GM18861 (cell line): ENCODE data around the gene ASB13.

Experiments used
- ATAC-seq: cut with Tn5 transposase; IDR thresholded peaks from one replicate; pipeline ENCODE4 v1.9.1; 2021; ENCODE audit not compliant: unreplicated experiment

The ASB13 gene

DNA sequence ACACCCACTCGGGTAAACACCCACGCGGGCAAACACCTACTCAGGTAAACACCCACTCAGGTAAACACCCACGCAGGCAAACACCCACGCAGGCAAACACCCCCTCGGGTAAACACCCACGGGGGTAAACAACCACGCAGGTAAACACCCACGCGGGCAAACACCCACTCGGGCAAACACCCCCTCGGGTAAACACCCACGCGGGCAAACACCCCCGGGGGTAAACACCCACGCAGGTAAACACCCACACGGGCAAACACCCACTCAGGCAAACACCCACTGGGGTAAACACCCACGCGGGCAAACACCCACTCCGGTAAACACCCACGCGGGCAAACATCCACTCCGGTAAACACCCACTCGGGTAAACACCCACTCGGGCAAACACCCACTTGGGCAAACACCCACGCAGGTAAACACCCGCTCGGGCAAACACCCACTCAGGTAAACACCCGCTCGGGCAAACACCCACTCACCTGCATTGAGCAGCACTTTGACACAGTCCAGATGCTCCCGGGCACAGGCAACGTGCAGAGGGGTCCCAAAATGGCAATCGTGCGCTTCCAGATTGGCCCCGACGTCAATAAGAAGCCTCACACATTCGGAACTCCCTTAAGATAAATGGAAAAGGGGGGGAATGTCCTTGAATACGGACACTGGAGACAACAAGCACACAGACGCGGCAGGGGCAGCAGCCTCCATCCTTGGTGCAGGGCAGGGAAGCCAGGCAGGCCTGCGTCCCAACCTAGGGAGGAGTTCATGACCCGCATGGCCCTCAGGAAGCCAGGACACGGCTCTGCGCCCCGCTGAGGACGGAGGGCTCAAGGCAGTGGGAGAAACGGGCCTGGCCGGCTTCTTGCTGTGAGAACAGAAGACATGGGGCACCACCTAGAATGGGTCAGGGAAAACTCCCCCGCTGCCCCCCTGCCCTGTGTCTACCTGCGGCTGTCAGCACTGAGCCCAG is 17.6 kb downstream of the ASB13 start:
- ATAC-seq: no peak

DNA sequence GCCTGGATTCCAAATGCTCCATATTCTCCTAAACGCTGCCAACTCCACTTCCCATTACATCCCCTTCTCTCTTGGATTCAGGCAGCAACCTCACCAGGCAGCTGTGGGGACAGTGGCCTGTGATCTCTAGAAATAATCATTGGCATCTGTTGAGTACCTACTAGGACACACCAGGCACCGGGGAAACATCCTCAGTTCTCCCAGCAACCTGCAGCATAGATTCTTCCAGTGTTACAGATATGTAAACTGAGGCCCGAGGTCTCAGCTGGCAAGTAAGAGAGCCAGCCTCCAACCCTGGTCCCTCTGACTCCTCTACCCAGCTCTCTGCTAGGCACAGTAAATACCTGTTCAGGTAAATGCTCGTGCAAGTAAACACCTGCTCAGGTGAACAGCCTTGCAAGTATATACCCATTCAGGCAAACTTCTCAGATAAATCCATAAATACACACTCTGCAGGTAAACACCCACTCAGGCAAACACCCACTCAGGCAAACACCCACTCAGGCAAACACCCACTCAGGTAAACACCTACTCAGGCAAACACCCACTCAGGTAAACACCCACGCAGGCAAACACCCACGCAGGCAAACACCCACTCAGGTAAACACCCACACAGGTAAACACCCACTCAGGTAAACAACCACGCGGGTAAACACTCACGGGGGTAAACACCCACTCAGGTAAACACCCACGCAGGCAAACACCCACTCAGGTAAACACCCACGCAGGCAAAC is 18.7 kb downstream of the ASB13 start:
- ATAC-seq: no peak

GRCh38 chr10:5645944-5646617 is 20.3 kb downstream of the ASB13 start:
- no peak for ATAC-seq

GRCh38 chr10:5645375-5645774 is 21.0 kb downstream of the ASB13 start:
- ATAC-seq: peak; percentile 45

GRCh38 chr10:5644930-5645329 is 21.5 kb downstream of the ASB13 start:
- ATAC-seq: no peak

GRCh38 chr10:5643346-5644067 is 22.9 kb downstream of the ASB13 start:
- no peak for ATAC-seq

- no peak for ATAC-seq
These were observed 24.9 kb downstream of the ASB13 start for GRCh38 chr10:5641501-5641900.

GRCh38 chr10:5640501-5640900 is 25.9 kb downstream of the ASB13 start:
- ATAC-seq: no peak

DNA sequence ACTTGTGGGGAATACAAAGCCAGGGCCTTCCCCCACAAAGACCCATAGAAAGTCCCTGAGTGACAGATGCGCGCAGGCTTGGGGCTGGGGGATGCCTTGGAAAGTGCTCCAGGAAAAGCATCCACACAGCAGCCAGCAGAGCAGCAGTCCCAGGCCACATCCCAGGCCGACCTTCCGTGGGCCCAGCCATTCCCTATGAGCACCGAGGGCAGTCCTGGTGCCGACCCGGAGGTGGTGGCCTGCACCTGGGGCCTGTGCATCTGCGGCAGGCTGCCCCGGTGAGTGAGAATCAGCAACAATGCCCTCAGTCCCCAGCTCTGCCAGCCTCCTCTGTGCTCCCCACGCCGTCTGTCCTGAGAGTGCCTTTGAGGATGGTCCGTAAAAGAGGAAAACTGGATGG is 26.4 kb downstream of the ASB13 start:
- ATAC-seq: no peak

GRCh38 chr10:5639066-5639465 is 27.3 kb downstream of the ASB13 start:
- no peak for ATAC-seq

GRCh38 chr10:5638494-5638893 is 27.9 kb downstream of the ASB13 start:
- no peak for ATAC-seq

DNA sequence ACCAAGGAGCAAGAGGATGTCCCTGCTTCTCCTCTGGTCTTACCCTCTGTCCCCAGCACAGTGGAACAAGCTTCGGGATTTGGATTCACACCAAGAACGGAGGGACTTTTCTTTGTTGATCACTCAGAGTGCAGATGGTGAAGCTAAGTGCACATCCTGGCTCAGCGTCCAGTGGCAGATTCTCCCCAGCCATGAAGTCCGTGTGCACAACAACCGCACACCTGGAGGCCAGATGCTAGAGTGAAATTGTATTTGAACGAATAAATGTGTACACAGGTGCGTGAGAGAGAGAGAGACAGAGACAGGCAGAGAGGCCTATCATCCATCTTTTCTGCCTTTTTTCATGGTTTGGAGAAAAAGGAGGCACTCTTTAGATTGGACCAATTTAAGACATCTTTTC is 31.5 kb downstream of the ASB13 start:
- no peak for ATAC-seq

DNA sequence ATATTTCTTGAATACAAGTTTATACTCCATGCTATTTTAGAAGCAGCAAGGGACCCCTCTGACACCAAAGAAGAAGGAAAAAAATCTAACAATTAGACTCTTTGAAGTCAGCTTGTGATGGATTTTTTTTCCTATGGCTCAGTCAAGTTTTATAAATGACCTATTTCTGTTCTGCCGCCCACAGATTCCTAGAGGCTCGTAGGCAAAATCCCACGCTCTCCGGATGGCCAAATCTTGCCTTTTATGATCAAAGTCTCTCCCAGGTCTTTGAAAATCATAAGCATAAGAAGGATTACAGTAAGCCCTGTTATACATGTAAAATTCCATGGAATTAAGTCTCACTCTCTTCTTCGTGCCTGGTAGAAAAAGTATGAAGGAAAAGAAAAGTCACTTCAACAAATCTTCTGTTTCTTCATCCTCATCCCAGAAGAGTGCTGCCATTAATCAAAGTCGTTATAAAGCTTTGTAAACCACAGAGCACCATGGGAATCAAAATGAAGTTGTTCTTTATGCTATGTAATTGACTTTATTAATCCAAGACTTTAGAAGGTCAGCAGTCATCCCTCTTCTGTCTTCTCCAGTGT is 33.1 kb downstream of the ASB13 start:
- no peak for ATAC-seq

- no peak for ATAC-seq
These were observed 33.9 kb downstream of the ASB13 start for GRCh38 chr10:5632446-5632845.

- ATAC-seq: no peak
These were observed 34.5 kb downstream of the ASB13 start for GRCh38 chr10:5631936-5632335.

GRCh38 chr10:5630112-5630436 is 36.3 kb downstream of the ASB13 start:
- no peak for ATAC-seq

DNA sequence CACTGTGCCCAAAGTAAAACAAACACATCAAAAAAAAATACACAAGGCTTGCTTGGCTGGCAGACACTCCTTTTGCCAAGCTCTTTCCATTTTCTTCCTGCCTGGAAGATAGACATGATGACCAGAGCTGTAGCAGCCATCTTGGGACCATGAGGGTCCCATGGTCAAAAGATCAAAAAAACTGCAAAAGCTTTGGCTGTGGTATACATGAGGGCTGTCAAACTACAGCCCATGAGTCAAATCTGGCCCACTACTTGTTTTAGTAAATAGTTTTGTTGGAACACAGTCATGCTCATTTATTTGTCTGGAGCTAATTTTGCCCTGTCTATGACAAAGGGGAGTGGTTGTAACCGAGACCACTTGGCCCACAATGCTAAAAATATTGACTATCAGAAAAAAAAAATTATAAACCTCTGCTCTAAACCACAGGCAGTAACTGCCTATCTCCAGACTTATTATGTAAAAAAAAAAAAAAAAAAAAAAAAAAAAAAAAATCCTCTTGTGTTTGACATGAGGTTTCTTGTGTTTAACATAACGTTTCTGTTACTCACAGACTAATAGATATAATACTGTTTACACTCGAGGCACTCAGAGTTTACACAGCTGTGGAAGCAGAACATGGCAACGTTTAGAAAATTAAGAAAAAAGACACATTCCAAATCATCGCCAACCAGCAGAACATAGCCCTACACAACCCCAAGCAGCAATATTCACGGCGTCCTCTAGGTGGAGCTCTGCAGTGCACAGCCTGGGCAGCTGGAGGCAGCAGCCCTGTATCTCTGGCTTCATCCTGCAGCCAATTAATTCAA is 36.9 kb downstream of the ASB13 start:
- ATAC-seq: peak; percentile 77

- ATAC-seq: peak; percentile 33
These were observed 37.7 kb downstream of the ASB13 start for GRCh38 chr10:5628451-5629302.

GRCh38 chr10:5627486-5628044 is 38.8 kb downstream of the ASB13 start:
- ATAC-seq: no peak
